NCI-H226 (cell line): ENCODE data around the gene RCVRN.

Experiments used
- DNase-seq: peaks from one replicate; pipeline ENCODE4 v3.0.0-alpha.2; 2015

The RCVRN gene

GRCh38 chr17:9895923-9896322 is 9.1 kb downstream of the RCVRN start:
- DNase-seq = no peak

GRCh38 chr17:9894231-9894630 is 10.8 kb downstream of the RCVRN start:
- no peak for DNase-seq

GRCh38 chr17:9893411-9894012 is 11.6 kb downstream of the RCVRN start:
- peak; percentile 74 for DNase-seq

GRCh38 chr17:9890124-9890523 is 14.9 kb downstream of the RCVRN start:
- DNase-seq = peak; percentile 51

GRCh38 chr17:9887508-9887907 is 17.6 kb downstream of the RCVRN start:
- DNase-seq = no peak

GRCh38 chr17:9886141-9886930 is 18.7 kb downstream of the RCVRN start:
- no peak for DNase-seq

- no peak for DNase-seq
Observed at GRCh38 chr17:9883451-9883850, 21.6 kb downstream of the RCVRN start.

- DNase-seq = peak; percentile 83
Observed at GRCh38 chr17:9880582-9880999, 24.5 kb downstream of the RCVRN start.

GRCh38 chr17:9878786-9879525 is 26.1 kb downstream of the RCVRN start:
- DNase-seq = no peak

- DNase-seq = no peak
Observed at GRCh38 chr17:9878356-9878755, 26.7 kb downstream of the RCVRN start.

GRCh38 chr17:9875441-9875840 is 29.6 kb downstream of the RCVRN start:
- peak; percentile 55 for DNase-seq

- no peak for DNase-seq
Observed at GRCh38 chr17:9874722-9875121, 30.3 kb downstream of the RCVRN start.

- DNase-seq = no peak
Observed at GRCh38 chr17:9872852-9873251, 32.2 kb downstream of the RCVRN start.

- no peak for DNase-seq
Observed at GRCh38 chr17:9868552-9868951, 36.5 kb downstream of the RCVRN start.

- no peak for DNase-seq
Observed at GRCh38 chr17:9865586-9865985, 39.5 kb downstream of the RCVRN start.

GRCh38 chr17:9862949-9863348 is 42.1 kb downstream of the RCVRN start:
- no peak for DNase-seq

- DNase-seq = no peak
Observed at GRCh38 chr17:9862220-9862619, 42.9 kb downstream of the RCVRN start.

- DNase-seq = no peak
Observed at GRCh38 chr17:9860851-9861250, 44.2 kb downstream of the RCVRN start.

- no peak for DNase-seq
Observed at GRCh38 chr17:9859781-9860180, 45.3 kb downstream of the RCVRN start.

GRCh38 chr17:9855036-9855435 is 50.0 kb downstream of the RCVRN start:
- no peak for DNase-seq

- DNase-seq = no peak
Observed at GRCh38 chr17:9854255-9854654, 50.8 kb downstream of the RCVRN start.

GRCh38 chr17:9850151-9850550 is 54.9 kb downstream of the RCVRN start:
- no peak for DNase-seq
